MG63 (cell line): ENCODE measurements around the gene DMRT3. TPM values are rescaled to one million over a fixed set of nuclear protein-coding genes. Genes with fewer than 3 reads are reported as not detected.

Experiments used
- DNase-seq: peaks from one replicate; pipeline ENCODE4 v3.0.0-alpha.2; 2020
- H3K27me3 ChIP-seq: fragments of 250-450 bp; sonication (Bioruptor Pico); 2 replicates; pipeline ENCODE4 v1.5.1; 2020; ENCODE audit warnings: mild to moderate bottlenecking, moderate library complexity
- H3K36me3 ChIP-seq: fragments of 250-450 bp; sonication (Bioruptor Pico); 2 replicates; pipeline ENCODE4 v1.5.1; 2020; ENCODE audit warnings: mild to moderate bottlenecking, moderate library complexity
- H3K4me3 ChIP-seq: fragments of 250-450 bp; sonication (Bioruptor Pico); 2 replicates; pipeline ENCODE4 v1.5.1; 2020; ENCODE audit warnings: mild to moderate bottlenecking, moderate library complexity
- H3K9me3 ChIP-seq: fragments of 250-450 bp; sonication (Bioruptor Pico); 2 replicates; pipeline ENCODE4 v1.5.1; 2020; ENCODE audit warnings: mild to moderate bottlenecking, moderate library complexity
- total RNA-seq: library from RNA; depleted of rRNA; stranded (reverse); fragments of >200 nt; shearing (Covaris generic); gene quantifications from 2 replicates; pipeline ENCODE4 v1.2.3, GENCODE V29; 2014; ENCODE audit warnings: low replicate concordance; rRNA removed

Gene DMRT3, protein sequence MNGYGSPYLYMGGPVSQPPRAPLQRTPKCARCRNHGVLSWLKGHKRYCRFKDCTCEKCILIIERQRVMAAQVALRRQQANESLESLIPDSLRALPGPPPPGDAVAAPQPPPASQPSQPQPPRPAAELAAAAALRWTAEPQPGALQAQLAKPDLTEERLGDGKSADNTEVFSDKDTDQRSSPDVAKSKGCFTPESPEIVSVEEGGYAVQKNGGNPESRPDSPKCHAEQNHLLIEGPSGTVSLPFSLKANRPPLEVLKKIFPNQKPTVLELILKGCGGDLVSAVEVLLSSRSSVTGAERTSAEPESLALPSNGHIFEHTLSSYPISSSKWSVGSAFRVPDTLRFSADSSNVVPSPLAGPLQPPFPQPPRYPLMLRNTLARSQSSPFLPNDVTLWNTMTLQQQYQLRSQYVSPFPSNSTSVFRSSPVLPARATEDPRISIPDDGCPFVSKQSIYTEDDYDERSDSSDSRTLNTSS
- total RNA-seq: not detected in 2 replicates

DNA sequence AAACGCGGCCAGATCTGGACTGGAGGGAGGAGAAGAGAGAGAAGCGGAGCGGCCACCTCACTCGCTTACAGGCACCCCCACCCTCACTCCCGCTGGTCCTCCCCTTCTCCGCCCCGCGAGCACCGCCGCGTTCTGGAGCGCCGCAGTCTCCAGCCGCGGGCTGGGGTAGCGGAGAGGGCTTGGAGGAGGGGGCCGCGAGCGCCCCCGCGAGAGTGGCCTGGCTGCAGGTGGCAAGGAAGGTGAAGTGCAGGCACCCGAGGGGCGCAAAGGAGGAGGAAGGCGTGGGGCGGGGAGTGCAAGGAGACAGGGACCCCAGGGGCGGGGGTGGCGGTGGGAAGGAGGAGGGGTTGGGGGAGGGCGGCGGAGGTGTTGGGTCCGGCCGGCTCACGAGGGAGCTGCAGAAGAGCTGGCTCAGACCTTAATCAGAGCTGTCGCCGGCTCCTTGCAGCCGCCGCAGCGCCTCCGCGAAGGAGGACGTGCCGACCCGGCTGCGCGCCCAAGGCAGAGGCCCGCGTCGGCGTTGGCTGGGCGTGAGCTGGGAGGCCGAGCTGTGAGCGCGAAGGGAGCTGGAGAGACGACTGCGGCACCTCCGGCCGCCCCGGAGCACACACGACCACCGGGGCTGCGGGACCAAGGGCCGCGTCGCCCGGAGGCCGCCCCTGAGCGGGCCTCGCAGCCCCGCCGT, at the start of gene DMRT3:
TSS of gene DMRT3 (plus strand) at position 398 of the 685 bp plus-strand sequence. CDS start 347 bp downstream, outside the sequence.
- no peaks in the 10 kb centered on the region for H3K9me3 ChIP-seq
- no peaks in the 10 kb centered on the region for H3K27me3 ChIP-seq
- peak within 1 kb of the TSS; percentile 48 for H3K4me3 ChIP-seq
- H3K36me3 ChIP-seq: no peaks in the 10 kb centered on the region
- DNase-seq: peak; percentile 57

GRCh38 chr9:926976-927375, 49.5 kb upstream of the DMRT3 start:
- no peak for DNase-seq
- Histone ChIP-seq H3K36me3 (no peaks in the 10 kb centered on the region), H3K9me3 (no peaks in the 10 kb centered on the region), H3K4me3 (no peak overlapping the region), H3K27me3 (no peaks in the 10 kb centered on the region)

DNA sequence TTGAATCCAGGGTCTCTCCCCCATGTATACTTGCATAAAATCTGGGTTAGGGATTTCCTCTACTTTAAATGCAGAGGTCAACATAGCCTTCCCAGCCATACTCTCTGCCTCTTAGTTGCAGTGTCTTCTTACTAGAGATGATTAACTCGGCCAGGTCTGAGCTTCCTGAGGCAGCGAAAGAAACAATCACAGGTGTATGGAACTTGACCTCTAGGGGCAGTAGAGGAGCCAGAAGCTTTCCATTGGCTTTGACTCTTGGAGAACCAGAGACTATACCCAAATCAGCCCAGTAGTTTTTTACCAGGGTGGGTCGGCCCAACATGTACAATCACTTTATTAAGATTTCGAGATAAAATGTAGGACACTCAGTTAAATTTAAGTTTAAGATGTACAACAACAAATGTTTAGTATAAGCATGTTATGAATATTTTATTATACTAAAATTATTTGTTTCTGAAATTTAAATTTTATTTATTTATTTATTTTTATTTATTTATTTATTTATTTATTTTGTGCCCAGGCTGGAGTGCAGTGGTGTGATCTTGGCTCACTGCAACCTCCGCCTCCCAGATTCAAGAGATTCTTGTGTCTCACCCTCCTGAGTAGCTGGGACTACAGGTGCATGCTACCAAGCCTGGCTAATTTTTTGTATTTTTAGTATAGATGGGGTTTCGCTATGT, 48.0 kb upstream of the DMRT3 start:
- no peak for DNase-seq
- H3K4me3 ChIP-seq: no peak overlapping the region

DNA sequence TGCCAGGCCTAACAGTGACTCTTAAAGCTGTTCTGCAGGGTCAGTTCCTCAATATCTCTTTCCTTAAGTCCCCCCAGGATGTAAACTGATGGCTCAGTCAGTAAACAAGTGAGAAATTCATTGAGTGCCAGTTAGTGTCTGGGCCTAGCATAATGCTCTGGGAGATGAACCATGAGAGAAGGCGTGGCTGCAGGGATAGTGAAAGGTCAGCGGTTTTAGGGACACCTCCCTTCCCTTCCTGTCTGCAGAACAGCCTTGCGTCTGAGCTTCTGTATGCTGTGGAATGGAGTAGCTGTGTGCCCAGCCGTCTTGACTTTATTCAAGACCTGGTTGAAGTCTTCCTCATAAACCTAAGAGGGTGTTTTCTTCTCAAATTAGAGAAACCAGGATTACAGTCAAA, 46.7 kb upstream of the DMRT3 start:
- Histone ChIP-seq H3K4me3 (no peak overlapping the region), H3K9me3 (no peaks in the 10 kb centered on the region), H3K27me3 (no peaks in the 10 kb centered on the region), H3K36me3 (no peaks in the 10 kb centered on the region)
- DNase-seq: no peak

More for the DNA sequence above, 48.0 kb upstream of the DMRT3 start:
- H3K36me3 ChIP-seq: no peaks in the 10 kb centered on the region
- no peaks in the 10 kb centered on the region for H3K27me3 ChIP-seq
- no peaks in the 10 kb centered on the region for H3K9me3 ChIP-seq

GRCh38 chr9:933356-933755, 43.1 kb upstream of the DMRT3 start:
- Histone ChIP-seq H3K9me3 (peaks cover 7% of the 10 kb centered on the region), H3K36me3 (no peaks in the 10 kb centered on the region), H3K27me3 (no peaks in the 10 kb centered on the region), H3K4me3 (no peak overlapping the region)
- no peak for DNase-seq

DNA sequence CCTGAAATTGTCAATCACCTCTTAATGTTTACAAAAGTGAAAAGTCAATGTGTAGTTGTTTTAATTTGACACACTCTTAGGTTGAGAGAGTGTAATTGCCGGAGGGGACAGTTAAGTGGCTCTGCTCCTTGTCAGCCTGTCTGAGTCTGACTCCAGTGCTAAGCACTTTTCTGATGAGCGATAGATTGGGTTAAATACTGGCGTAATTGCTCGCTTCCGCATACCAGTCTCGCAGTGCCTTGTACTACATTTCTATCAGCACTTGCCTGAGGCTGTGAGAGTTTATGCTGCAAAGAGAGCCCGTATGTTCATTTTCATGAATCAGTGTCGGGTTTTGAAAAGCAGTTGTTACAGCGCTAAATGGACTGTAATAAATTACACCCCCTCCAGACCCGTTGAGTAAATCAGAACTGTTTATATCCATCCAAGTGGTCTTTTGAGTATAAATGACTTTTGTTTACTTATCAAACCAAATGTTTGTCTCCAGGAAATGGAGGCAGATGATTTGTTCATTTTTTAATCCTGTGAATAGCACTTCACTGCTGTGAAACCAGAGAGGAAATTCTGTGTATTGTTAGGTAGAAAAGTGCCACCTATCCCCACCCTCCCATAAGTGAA, 41.0 kb upstream of the DMRT3 start:
- Histone ChIP-seq H3K9me3 (peaks cover 7% of the 10 kb centered on the region), H3K27me3 (no peaks in the 10 kb centered on the region), H3K4me3 (peak overlapping the region; percentile 16), H3K36me3 (no peaks in the 10 kb centered on the region)
- peak; percentile 45 for DNase-seq

GRCh38 chr9:942805-943580, 33.5 kb upstream of the DMRT3 start:
- no peaks in the 10 kb centered on the region for H3K27me3 ChIP-seq
- no peak overlapping the region for H3K4me3 ChIP-seq
- H3K36me3 ChIP-seq: no peaks in the 10 kb centered on the region
- peaks cover 1% of the 10 kb centered on the region for H3K9me3 ChIP-seq
- DNase-seq: no peak

DNA sequence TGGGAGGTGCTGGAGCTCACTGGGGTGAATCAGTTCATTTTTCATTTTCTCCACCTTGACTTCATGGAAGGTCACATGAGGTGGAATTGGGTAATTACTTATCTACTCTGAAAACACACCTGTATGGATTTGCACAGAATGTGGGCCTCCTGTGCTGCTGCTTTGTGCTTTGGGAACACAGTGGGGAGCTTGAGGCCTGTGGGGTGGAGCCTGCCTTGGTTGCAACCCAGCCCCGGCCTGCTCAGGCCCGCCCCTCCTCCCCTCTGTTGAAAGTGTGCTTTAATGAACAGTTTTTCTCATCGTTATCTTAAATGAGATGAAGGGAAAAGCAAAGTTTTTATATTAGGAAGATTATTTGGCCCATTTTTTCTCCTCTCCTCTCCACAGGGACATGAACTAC, 28.5 kb upstream of the DMRT3 start:
- no peak for DNase-seq
- Histone ChIP-seq H3K36me3 (no peaks in the 10 kb centered on the region), H3K27me3 (peaks cover 8% of the 10 kb centered on the region; the same call in 1 of the 2 replicates), H3K4me3 (no peak overlapping the region), H3K9me3 (no peaks in the 10 kb centered on the region)

DNA sequence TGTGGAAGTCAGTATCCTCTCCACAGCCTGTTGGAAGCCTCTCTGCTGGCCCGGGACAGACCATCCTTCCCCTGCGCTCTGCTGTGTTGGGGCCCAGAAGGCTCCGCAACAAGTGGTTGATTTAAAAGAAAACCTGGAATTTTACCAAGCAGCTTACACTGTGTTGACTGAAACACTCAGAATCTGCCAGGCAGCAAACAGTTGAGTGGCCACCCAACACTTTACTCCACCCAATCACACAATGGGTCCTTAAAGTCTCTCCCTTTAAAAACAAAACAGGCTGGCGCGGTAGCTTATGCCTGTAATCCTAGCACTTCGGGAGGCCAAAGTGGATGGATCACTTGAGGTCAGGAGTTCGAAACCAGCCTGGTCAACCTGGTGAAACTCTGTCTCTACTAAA, 28.0 kb upstream of the DMRT3 start:
- DNase-seq: no peak
- Histone ChIP-seq H3K4me3 (no peak overlapping the region), H3K27me3 (peaks cover 8% of the 10 kb centered on the region; the same call in 1 of the 2 replicates), H3K9me3 (no peaks in the 10 kb centered on the region), H3K36me3 (no peaks in the 10 kb centered on the region)

GRCh38 chr9:950139-950538, 26.3 kb upstream of the DMRT3 start:
- peaks cover 10% of the 10 kb centered on the region; the same call in 1 of the 2 replicates for H3K27me3 ChIP-seq
- H3K9me3 ChIP-seq: no peaks in the 10 kb centered on the region
- DNase-seq: no peak

GRCh38 chr9:952546-952945, 23.9 kb upstream of the DMRT3 start:
- no peaks in the 10 kb centered on the region for H3K9me3 ChIP-seq

More at GRCh38 chr9:950139-950538, 26.3 kb upstream of the DMRT3 start:
- H3K36me3 ChIP-seq: no peaks in the 10 kb centered on the region
- no peak overlapping the region for H3K4me3 ChIP-seq

GRCh38 chr9:959105-959504, 17.4 kb upstream of the DMRT3 start:
- Histone ChIP-seq H3K36me3 (no peaks in the 10 kb centered on the region), H3K27me3 (no peaks in the 10 kb centered on the region; the same call in none of the 2 replicates), H3K4me3 (no peak overlapping the region), H3K9me3 (no peaks in the 10 kb centered on the region)
- no peak for DNase-seq

More at GRCh38 chr9:952546-952945, 23.9 kb upstream of the DMRT3 start:
- peaks cover 10% of the 10 kb centered on the region for H3K27me3 ChIP-seq
- no peaks in the 10 kb centered on the region for H3K36me3 ChIP-seq
- no peak for DNase-seq
- no peak overlapping the region for H3K4me3 ChIP-seq

GRCh38 chr9:959914-960313, 16.5 kb upstream of the DMRT3 start:
- no peak for DNase-seq
- H3K27me3 ChIP-seq: no peaks in the 10 kb centered on the region; the same call in none of the 2 replicates
- H3K4me3 ChIP-seq: no peak overlapping the region
- no peaks in the 10 kb centered on the region for H3K36me3 ChIP-seq
- no peaks in the 10 kb centered on the region for H3K9me3 ChIP-seq

- DNase-seq: peak; percentile 65
- Histone ChIP-seq H3K9me3 (no peaks in the 10 kb centered on the region), H3K36me3 (no peaks in the 10 kb centered on the region), H3K27me3 (no peaks in the 10 kb centered on the region; the same call in 1 of the 2 replicates), H3K4me3 (no peak overlapping the region)
Observed at GRCh38 chr9:962023-962422, 14.4 kb upstream of the DMRT3 start.

- Histone ChIP-seq H3K9me3 (no peaks in the 10 kb centered on the region), H3K27me3 (no peaks in the 10 kb centered on the region), H3K36me3 (no peaks in the 10 kb centered on the region), H3K4me3 (no peak overlapping the region)
- no peak for DNase-seq
Observed at GRCh38 chr9:965497-965896, 11.0 kb upstream of the DMRT3 start.

DNA sequence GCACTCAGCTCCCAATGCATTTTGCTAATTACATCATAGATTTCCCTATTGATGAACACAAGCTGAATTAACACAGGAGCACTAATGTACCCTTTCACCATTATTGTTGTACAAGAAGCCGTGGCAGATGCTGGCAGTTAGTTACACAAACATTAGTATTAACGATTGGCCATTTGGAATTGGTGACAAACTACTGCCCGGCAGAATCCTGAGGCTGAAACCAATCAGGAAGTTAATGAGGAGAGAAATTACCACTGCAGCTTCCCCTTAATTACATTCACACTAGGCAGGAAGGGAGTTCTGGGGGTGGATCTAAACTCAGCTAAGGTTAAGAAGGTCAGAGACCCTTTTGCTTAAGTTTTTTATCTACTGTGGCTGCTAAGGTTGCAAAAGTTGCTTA, 9.6 kb upstream of the DMRT3 start:
- Histone ChIP-seq H3K9me3 (no peaks in the 10 kb centered on the region), H3K27me3 (no peaks in the 10 kb centered on the region)

More for the DNA sequence above, 9.6 kb upstream of the DMRT3 start:
- DNase-seq: no peak
- Histone ChIP-seq H3K36me3 (no peaks in the 10 kb centered on the region), H3K4me3 (no peak overlapping the region)
